Endothelial cell of umbilical vein (primary cell): ENCODE data around the gene CRYBG2.
A peak's percentile ranks its signal among the peaks of the same experiment; 100 is the strongest.

Experiments
- POLR2AphosphoS5 ChIP-seq: IDR thresholded peaks from 2 replicates; pipeline ENCODE4 v1.6.1; 2012; ENCODE audit warnings: low read depth, mild to moderate bottlenecking, control low read depth, low read length, moderate library complexity; ENCODE audit not compliant: insufficient read depth
- TF ChIP-seq, protein P1 (sequence below), 2 donors: IDR thresholded peaks; 1 replicate in 1 of 2; 2 replicates in 1 of 2; pipeline ENCODE4 v1.5.1; 2011; ENCODE audit warnings: low read length in 2 of 2, mild to moderate bottlenecking in 2 of 2, moderate library complexity in 2 of 2, control low read depth in 1 of 2, inconsistent platforms in 1 of 2, low read depth in 1 of 2; ENCODE audit not compliant: insufficient read depth in 1 of 2; ENCODE audit errors: extremely low read depth in 1 of 2

DNA sequence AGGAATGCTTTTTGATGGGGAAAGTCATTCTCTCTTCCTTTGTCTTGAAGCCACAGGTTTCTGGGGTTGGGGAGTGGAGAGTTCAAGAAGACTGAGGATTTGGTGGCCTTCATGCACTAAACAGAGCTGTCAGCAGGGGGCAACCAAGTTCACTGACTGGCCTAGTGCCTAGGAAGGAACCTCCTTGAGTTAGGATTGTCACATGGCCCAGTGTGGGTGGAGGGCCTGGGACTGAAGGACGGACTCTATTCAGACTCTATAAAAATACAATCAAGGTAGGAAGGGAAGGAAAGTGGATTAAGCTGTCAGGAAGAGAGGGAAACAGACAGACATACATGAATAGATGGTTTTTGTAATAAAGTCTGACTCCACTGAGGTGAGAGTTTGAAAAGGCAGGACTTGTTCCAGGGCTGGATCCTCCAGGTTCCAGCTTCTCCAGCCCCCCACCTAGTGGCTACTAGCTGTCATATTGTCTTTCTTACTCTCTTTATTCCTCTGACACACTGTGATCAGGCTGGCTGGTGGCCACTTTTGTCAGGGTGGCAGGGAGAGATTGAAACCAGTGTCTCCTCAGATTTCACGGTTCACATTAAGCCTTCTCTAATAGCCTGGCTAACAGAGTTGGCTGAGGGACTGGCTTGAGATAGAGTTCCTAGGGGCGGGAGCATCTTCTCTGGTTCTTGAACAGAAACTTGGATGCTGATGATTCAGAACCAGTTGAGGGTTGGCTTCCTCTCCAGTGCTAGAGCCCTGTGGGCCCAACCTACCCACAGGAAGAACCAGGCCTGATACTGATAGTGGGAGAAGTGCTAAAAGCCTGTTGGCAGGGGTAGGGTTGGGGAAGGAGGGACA is 78.1 kb downstream of the CRYBG2 start:
- TF ChIP-seq POLR2AphosphoS5 = peak; percentile 47
- TF ChIP-seq, protein P1, sequence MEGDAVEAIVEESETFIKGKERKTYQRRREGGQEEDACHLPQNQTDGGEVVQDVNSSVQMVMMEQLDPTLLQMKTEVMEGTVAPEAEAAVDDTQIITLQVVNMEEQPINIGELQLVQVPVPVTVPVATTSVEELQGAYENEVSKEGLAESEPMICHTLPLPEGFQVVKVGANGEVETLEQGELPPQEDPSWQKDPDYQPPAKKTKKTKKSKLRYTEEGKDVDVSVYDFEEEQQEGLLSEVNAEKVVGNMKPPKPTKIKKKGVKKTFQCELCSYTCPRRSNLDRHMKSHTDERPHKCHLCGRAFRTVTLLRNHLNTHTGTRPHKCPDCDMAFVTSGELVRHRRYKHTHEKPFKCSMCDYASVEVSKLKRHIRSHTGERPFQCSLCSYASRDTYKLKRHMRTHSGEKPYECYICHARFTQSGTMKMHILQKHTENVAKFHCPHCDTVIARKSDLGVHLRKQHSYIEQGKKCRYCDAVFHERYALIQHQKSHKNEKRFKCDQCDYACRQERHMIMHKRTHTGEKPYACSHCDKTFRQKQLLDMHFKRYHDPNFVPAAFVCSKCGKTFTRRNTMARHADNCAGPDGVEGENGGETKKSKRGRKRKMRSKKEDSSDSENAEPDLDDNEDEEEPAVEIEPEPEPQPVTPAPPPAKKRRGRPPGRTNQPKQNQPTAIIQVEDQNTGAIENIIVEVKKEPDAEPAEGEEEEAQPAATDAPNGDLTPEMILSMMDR (IDR thresholded peaks at IDR 0.05; ENCODE audit: extremely low read depth in 1 of 2, insufficient read depth in 1 of 2, low read depth in 1 of 2, low read length in 2 of 2) = peak; percentile 76 to 78
